HG02610 (cell line): ENCODE data around the gene CELA2B.
"Not testable (repeated sequence)": the region's sequence is repeated elsewhere in the genome, so short reads cannot be mapped to it uniquely, and the experiment has no call there.

Experiments used
- ATAC-seq: cut with Tn5 transposase; IDR thresholded peaks from one replicate; pipeline ENCODE4 v1.9.1; 2021; ENCODE audit warnings: mild to moderate bottlenecking, moderate library complexity; ENCODE audit not compliant: unreplicated experiment

The CELA2B gene

GRCh38 chr1:15492596-15492995 is 16.7 kb downstream of the CELA2B start:
- ATAC-seq, result no peak

- no peak for ATAC-seq
Observed at GRCh38 chr1:15493869-15494390, 18.0 kb downstream of the CELA2B start.

GRCh38 chr1:15500184-15501178 is 24.6 kb downstream of the CELA2B start:
- no peak for ATAC-seq

GRCh38 chr1:15501208-15502032 is 25.5 kb downstream of the CELA2B start:
- ATAC-seq, result no peak

GRCh38 chr1:15504436-15504835 is 28.5 kb downstream of the CELA2B start:
- no peak for ATAC-seq

- ATAC-seq, result no peak
Observed at GRCh38 chr1:15506831-15507230, 30.9 kb downstream of the CELA2B start.

GRCh38 chr1:15507278-15507677 is 31.4 kb downstream of the CELA2B start:
- no peak for ATAC-seq

GRCh38 chr1:15508700-15509487 is 33.0 kb downstream of the CELA2B start:
- no peak for ATAC-seq

GRCh38 chr1:15509586-15509985 is 33.7 kb downstream of the CELA2B start:
- ATAC-seq, result no peak

GRCh38 chr1:15510611-15511405 is 34.9 kb downstream of the CELA2B start:
- no peak for ATAC-seq

GRCh38 chr1:15513192-15513591 is 37.3 kb downstream of the CELA2B start:
- ATAC-seq, result no peak

GRCh38 chr1:15513919-15514318 is 38.0 kb downstream of the CELA2B start:
- ATAC-seq, result no peak

GRCh38 chr1:15514557-15514956 is 38.7 kb downstream of the CELA2B start:
- ATAC-seq, result not testable (repeated sequence)

GRCh38 chr1:15515022-15515663 is 39.2 kb downstream of the CELA2B start:
- ATAC-seq, result no peak

- ATAC-seq, result no peak
Observed at GRCh38 chr1:15519625-15520024, 43.7 kb downstream of the CELA2B start.

- ATAC-seq, result not testable (repeated sequence)
Observed at GRCh38 chr1:15521206-15521906, 45.5 kb downstream of the CELA2B start.

- ATAC-seq, result no peak
Observed at GRCh38 chr1:15522551-15522950, 46.6 kb downstream of the CELA2B start.

GRCh38 chr1:15523104-15524020 is 47.5 kb downstream of the CELA2B start:
- no peak for ATAC-seq
